Liver (tissue), 9 donors: ENCODE measurements around the gene ITGB2. TPM values are rescaled to one million over a fixed set of nuclear protein-coding genes. Genes with fewer than 3 reads are reported as not detected.

Experiments
- DNase-seq: peaks from one replicate; pipeline ENCODE4 v3.0.0-alpha.2; 2017; ENCODE audit warnings: low spot score
- H3K27ac ChIP-seq, 2 donors: one replicate each; pipeline ENCODE4 v1.7.0; 2013; ENCODE audit warnings: inconsistent platforms in 2 of 2, low read length in 2 of 2, control low read depth in 1 of 2, low read depth in 1 of 2, mild to moderate bottlenecking in 1 of 2
- H3K27me3 ChIP-seq, 4 donors: one replicate each; pipeline versions ENCODE4 v1.6.1 to v1.7.0; 2013; ENCODE audit warnings: low read length in 3 of 4, inconsistent platforms in 1 of 4, mild to moderate bottlenecking in 1 of 4, moderate library complexity in 1 of 4; ENCODE audit not compliant: control insufficient read depth in 4 of 4, insufficient read depth in 4 of 4
- H3K36me3 ChIP-seq, 4 donors: one replicate each; pipeline versions ENCODE4 v1.6.1 to v1.7.0; 2013; ENCODE audit warnings: low read length in 3 of 4, mild to moderate bottlenecking in 3 of 4, low read depth in 1 of 4, moderate library complexity in 1 of 4; ENCODE audit not compliant: control insufficient read depth in 4 of 4, insufficient read depth in 3 of 4
- H3K4me1 ChIP-seq, 4 donors: one replicate each; pipeline versions ENCODE4 v1.6.1 to v1.7.0; 2013; ENCODE audit warnings: low read length in 3 of 4, mild to moderate bottlenecking in 3 of 4, moderate library complexity in 1 of 4; ENCODE audit not compliant: control insufficient read depth in 4 of 4, insufficient read depth in 4 of 4
- H3K4me3 ChIP-seq, 3 donors: one replicate each; pipeline versions ENCODE4 v1.6.1 to v1.7.0; 2013; ENCODE audit warnings: low read length in 3 of 3, control low read depth in 1 of 3, low read depth in 1 of 3, mild to moderate bottlenecking in 1 of 3
- H3K9ac ChIP-seq, 2 donors: one replicate each; pipeline ENCODE4 v1.7.0; 2013; ENCODE audit warnings: low read length in 2 of 2, mild to moderate bottlenecking in 2 of 2, moderate library complexity in 2 of 2, control low read depth in 1 of 2, low read depth in 1 of 2
- H3K9me3 ChIP-seq, 4 donors: one replicate each; pipeline versions ENCODE4 v1.6.1 to v1.7.0; 2013; ENCODE audit warnings: low read length in 3 of 4; ENCODE audit not compliant: control insufficient read depth in 4 of 4
- ATF3 ChIP-seq: IDR thresholded peaks from 2 replicates; pipeline ENCODE4 v1.6.1; 2016; ENCODE audit warnings: antibody characterized with exemption
- EGR1 ChIP-seq, 2 donors: IDR thresholded peaks; 2 replicates each; pipeline ENCODE4 v1.6.1; 2016 to 2018; ENCODE audit warnings: antibody characterized with exemption in 2 of 2, low read depth in 2 of 2
- FOXA1 ChIP-seq: IDR thresholded peaks from 2 replicates; pipeline ENCODE4 v1.6.1; 2016; ENCODE audit warnings: antibody characterized with exemption
- FOXA2 ChIP-seq: IDR thresholded peaks from 2 replicates; pipeline ENCODE4 v1.6.1; 2016; ENCODE audit warnings: antibody characterized with exemption
- GABPA ChIP-seq, 2 donors: IDR thresholded peaks in 1 of 2; conservative IDR thresholded peaks in 1 of 2; 2 replicates each; pipeline ENCODE4 v1.6.1; 2016; ENCODE audit warnings: antibody characterized with exemption in 2 of 2, mild to moderate bottlenecking in 1 of 2, moderate library complexity in 1 of 2
- HNF4A ChIP-seq, 2 donors: conservative IDR thresholded peaks; 2 replicates each; pipeline ENCODE4 v1.6.1; 2016; ENCODE audit warnings: antibody characterized with exemption in 2 of 2, mild to moderate bottlenecking in 2 of 2
- HNF4G ChIP-seq: IDR thresholded peaks from 2 replicates; pipeline ENCODE4 v1.6.1; 2016; ENCODE audit warnings: antibody characterized with exemption
- JUND ChIP-seq, 2 donors: IDR thresholded peaks; 2 replicates each; pipeline ENCODE4 v1.6.1; 2016; ENCODE audit warnings: antibody characterized with exemption in 2 of 2
- MAX ChIP-seq: IDR thresholded peaks from 2 replicates; pipeline ENCODE4 v1.6.1; 2016; ENCODE audit warnings: antibody characterized with exemption
- RAD21 ChIP-seq, 2 donors: IDR thresholded peaks; 2 replicates each; pipeline ENCODE4 v1.6.1; 2016; ENCODE audit warnings: antibody characterized with exemption in 2 of 2, mild to moderate bottlenecking in 2 of 2
- RXRA ChIP-seq, 2 donors: IDR thresholded peaks; 2 replicates each; pipeline ENCODE4 v1.6.1; 2017 to 2018; ENCODE audit warnings: antibody characterized with exemption in 2 of 2, mild to moderate bottlenecking in 1 of 2
- SP1 ChIP-seq: IDR thresholded peaks from 2 replicates; pipeline ENCODE4 v1.6.1; 2018; ENCODE audit warnings: antibody characterized with exemption, mild to moderate bottlenecking
- YY1 ChIP-seq: IDR thresholded peaks from 2 replicates; pipeline ENCODE4 v1.6.1; 2016; ENCODE audit warnings: antibody characterized with exemption, mild to moderate bottlenecking
- ZBTB33 ChIP-seq: IDR thresholded peaks from 2 replicates; pipeline ENCODE4 v1.6.1; 2016; ENCODE audit warnings: antibody characterized with exemption
- WGBS: extraction: QIAGEN DNeasy Blood & Tissue Kit; methylation state at CpG from one replicate; pipeline ENCODE4 v1.1.7; 2013; 5-methylcytosine and 5-hydroxymethylcytosine counted together
- polyA plus RNA-seq, 2 donors: library from polyadenylated mRNA; stranded (reverse) in 1 of 2; unstranded in 1 of 2; fragments of 200-250 nt in 1 of 2; fragments of >200 nt in 1 of 2; fragmentation: Nextera tagmentation in 1 of 2; extraction: Ambion mirVana in 1 of 2; gene quantifications; one replicate each; pipeline versions ENCODE4 v1.2.1 to v1.2.3, GENCODE V29; 2013 to 2015
- total RNA-seq, 2 donors: library from RNA; depleted of rRNA; stranded (reverse); fragments of >200 nt; gene quantifications; one replicate each; pipeline ENCODE4 v1.2.3, GENCODE V29; 2014
- TF ChIP-seq, protein P1 (sequence below): IDR thresholded peaks from 2 replicates; pipeline ENCODE4 v1.6.1; 2016; ENCODE audit warnings: antibody characterized with exemption, mild to moderate bottlenecking
- donor health status: healthy.
- donor health status: healthy.
- donor health status: healthy.
- donor health status: healthy.
- donor health status: healthy.

ITGB2 gene
- total and polyA plus RNA-seq, 4 donors = 9.6 to 50.6 (median 28.7) TPM

DNA sequence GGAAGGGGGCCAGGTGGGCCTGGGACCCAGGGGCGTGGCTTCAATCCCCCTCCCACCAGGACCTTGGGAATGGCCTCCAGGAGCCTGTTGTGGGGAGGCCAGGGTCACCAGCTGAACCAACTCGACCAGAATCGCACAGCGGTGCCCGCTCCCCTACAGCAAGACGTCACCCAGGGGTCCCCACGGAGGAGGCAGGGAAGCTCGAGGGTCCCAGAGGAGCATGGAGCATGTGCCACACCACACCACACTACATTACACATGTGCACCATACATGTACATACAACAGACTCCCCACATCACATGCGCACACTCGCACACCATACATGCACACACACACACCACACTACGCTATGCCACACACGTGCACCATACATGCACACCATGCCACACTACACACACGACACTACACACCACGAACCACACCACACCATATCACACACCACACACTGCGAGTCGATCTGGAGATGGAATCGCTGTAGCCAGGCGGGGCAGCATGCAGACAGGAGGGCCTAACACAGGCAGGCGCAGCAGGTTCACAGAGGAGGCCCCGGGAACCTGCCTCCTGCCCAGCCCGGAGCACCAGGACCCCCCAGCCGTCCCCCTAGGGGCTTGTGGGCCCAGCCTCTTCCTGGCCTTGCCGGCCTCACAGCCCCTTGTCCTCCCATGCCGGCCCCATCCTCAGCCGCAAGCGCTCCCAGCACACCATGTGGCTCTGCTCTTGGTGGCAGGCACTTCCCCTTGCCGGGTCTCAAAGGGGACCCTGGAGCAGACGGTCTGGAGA, 596 bp downstream of the ITGB2 start:
- DNase-seq = no peak
- Histone ChIP-seq H3K4me1 (peaks cover 3 to 15% (median 13%) of the 10 kb centered on the region in 4 donors), H3K27ac (peak overlapping the region; percentile 38 to 65), H3K9me3 (no peaks in the 10 kb centered on the region), H3K4me3 (peak overlapping the region in 2 of 3 donors; percentile 27 to 41), H3K27me3 (no peaks in the 10 kb centered on the region), H3K9ac (no peak overlapping the region), H3K36me3 (no peaks in the 10 kb centered on the region)
- WGBS = 70% methylated on average over 28 of the region's 28 CpGs
- no peak for TF ChIP-seq HNF4A (conservative IDR thresholded peaks at IDR 0.05)
- no peak for TF ChIP-seq MAX
- TF ChIP-seq, protein P1, sequence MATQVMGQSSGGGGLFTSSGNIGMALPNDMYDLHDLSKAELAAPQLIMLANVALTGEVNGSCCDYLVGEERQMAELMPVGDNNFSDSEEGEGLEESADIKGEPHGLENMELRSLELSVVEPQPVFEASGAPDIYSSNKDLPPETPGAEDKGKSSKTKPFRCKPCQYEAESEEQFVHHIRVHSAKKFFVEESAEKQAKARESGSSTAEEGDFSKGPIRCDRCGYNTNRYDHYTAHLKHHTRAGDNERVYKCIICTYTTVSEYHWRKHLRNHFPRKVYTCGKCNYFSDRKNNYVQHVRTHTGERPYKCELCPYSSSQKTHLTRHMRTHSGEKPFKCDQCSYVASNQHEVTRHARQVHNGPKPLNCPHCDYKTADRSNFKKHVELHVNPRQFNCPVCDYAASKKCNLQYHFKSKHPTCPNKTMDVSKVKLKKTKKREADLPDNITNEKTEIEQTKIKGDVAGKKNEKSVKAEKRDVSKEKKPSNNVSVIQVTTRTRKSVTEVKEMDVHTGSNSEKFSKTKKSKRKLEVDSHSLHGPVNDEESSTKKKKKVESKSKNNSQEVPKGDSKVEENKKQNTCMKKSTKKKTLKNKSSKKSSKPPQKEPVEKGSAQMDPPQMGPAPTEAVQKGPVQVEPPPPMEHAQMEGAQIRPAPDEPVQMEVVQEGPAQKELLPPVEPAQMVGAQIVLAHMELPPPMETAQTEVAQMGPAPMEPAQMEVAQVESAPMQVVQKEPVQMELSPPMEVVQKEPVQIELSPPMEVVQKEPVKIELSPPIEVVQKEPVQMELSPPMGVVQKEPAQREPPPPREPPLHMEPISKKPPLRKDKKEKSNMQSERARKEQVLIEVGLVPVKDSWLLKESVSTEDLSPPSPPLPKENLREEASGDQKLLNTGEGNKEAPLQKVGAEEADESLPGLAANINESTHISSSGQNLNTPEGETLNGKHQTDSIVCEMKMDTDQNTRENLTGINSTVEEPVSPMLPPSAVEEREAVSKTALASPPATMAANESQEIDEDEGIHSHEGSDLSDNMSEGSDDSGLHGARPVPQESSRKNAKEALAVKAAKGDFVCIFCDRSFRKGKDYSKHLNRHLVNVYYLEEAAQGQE = no peak
- no peak for TF ChIP-seq ZBTB33
- TF ChIP-seq FOXA2 = no peak
- TF ChIP-seq EGR1 (IDR thresholded peaks at IDR 0.05; ENCODE audit: low read depth in 2 of 2) = no peak
- TF ChIP-seq SP1 = no peak
- TF ChIP-seq FOXA1 = no peak
- no peak for TF ChIP-seq RAD21 (IDR thresholded peaks at IDR 0.05)
- no peak for TF ChIP-seq ATF3
- no peak for TF ChIP-seq YY1

DNA sequence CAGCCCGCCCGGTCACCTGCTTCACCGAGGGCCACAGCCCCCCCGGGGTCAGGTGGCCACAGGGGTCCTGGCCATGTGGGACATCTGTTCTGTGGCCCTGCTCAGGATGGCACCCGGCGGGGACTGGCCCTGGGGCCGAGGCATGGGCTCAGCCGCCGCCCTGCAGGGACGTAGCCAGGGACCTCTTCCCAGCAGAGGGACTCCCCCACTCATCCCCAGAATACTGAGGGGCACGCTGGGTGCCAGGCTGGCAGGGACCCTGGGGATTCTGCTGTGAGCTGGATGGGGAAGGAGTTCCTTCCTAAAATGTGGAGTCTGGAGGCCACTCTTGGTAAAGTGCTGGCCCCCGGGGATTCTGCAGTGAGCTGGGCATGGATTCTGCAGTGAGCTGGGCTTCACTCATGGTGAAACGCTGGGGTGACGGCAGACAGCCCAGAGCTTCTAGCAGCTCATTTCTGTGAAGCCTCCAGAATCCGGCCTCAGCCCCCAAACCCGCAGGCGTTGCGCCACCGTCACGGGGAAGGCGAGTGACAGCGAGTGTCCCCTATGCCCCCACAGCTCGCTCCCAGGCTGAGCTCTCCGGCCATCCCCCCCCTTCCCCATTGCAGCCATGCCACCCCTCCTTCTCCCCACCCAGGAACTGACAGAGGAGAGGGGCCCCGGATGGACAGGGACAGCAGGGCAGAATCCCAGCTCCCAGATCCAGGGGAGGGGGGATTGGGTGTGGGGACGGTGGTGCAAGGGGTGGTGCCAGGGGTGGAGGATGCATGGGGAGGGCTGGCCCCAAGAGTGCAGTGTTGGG, 1.4 kb downstream of the ITGB2 start:
- H3K9ac ChIP-seq = no peak overlapping the region
- peak overlapping the region in 1 of 3 donors; percentile 27 for H3K4me3 ChIP-seq
- H3K27me3 ChIP-seq = no peaks in the 10 kb centered on the region
- no peak for TF ChIP-seq GABPA (IDR thresholded peaks at IDR 0.05 in 1 of 2, conservative IDR thresholded peaks at IDR 0.05 in 1 of 2)
- TF ChIP-seq HNF4G = no peak
- TF ChIP-seq SP1 = no peak
- no peak for TF ChIP-seq MAX
- no peak for TF ChIP-seq EGR1 (IDR thresholded peaks at IDR 0.05; ENCODE audit: low read depth in 2 of 2)
- TF ChIP-seq RAD21 (IDR thresholded peaks at IDR 0.05) = no peak
- TF ChIP-seq YY1 = no peak
- no peak for TF ChIP-seq RXRA (IDR thresholded peaks at IDR 0.05)
- TF ChIP-seq ATF3 = no peak
- TF ChIP-seq JUND (IDR thresholded peaks at IDR 0.05) = no peak
- no peak for DNase-seq
- peak overlapping the region in 1 of 2 donors; percentile 38 for H3K27ac ChIP-seq
- H3K36me3 ChIP-seq = no peaks in the 10 kb centered on the region
- H3K4me1 ChIP-seq = peaks cover 3 to 21% (median 18%) of the 10 kb centered on the region in 4 donors
- WGBS = 78% methylated on average over 22 of the region's 26 CpGs
- H3K9me3 ChIP-seq = no peaks in the 10 kb centered on the region
